ENCODE measurements around the gene SNX8. TPM values are rescaled to one million over a fixed set of nuclear protein-coding genes. Genes with fewer than 3 reads are reported as not detected.

SNX8 gene
- total and polyA plus RNA-seq, 2 of the 4 experiments (the other 2 are of a cell fraction) = 7.7 to 55.9 TPM

DNA sequence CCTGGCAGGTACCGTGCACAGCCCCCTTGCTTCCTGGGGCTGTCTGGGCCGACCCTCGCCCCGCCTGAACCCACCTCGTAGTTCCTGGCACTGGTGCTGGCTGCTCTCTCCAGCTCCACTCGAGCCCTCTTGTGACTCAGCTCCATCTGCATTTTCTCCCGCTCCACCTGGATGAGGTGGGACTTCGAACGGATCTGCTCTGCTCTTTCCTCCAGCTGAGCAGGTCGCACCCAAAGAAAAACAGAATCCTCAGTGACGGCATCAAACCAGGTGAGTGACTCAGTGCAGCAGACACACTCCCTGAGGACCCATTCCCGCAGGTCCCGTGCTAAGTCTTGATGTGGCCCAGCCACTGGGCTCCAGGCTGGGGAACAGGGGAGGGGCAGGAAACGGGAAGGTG lies 88.9 kb downstream of the SNX8 start:
- H4K20me1 ChIP-seq (ENCODE audit: insufficient read depth, low read length) = no peaks in the 10 kb centered on the region; the same call in 1 of the 2 replicates

More for the DNA sequence above, 88.9 kb downstream of the SNX8 start:
- H3K9me3 ChIP-seq (ENCODE audit: control insufficient read depth, insufficient read depth, low read length) = no peaks in the 10 kb centered on the region
- dilution Hi-C loops (cut with HindIII; ENCODE audit: low sequenced_read_pairs, unreplicated experiment) = no loop called here
- no peak overlapping the region for H4K91ac ChIP-seq (ENCODE audit: insufficient read depth, low read depth, low read length)
- no peak overlapping the region for H2BK15ac ChIP-seq (ENCODE audit: low read depth, low read length)
- ChIA-PET POLR2A (ENCODE audit: unreplicated experiment) (no interaction called here), CTCF (no interaction called here)
- H3K36me3 ChIP-seq (ENCODE audit: control insufficient read depth, insufficient read depth, low read length) = peaks cover 55% of the 10 kb centered on the region
- WGBS, 2 experiments (ENCODE audit: extremely low coverage in 2 of 2, insufficient read length in 1 of 2) = 97% methylated on average over 10 of the region's 14 CpGs; no CpG with 5 or more reads in 1 of the 2 experiments
- H3K4me1 ChIP-seq (ENCODE audit: control insufficient read depth, insufficient read depth, low read length) = no peaks in the 10 kb centered on the region
- no peak overlapping the region for H2BK20ac ChIP-seq (ENCODE audit: low read depth, low read length)
- no peak overlapping the region for H3K4ac ChIP-seq (ENCODE audit: low read depth, low read length)
- H3K23ac ChIP-seq (ENCODE audit: low read depth, low read length) = no peak overlapping the region
- H3K56ac ChIP-seq (ENCODE audit: extremely low read depth, insufficient read depth, low read length) = no peak overlapping the region
- ATAC-seq (ENCODE audit: low read depth) (no peak), DNase-seq (no peak)
- H3K9me1 ChIP-seq (ENCODE audit: insufficient read depth, low read length) = no peaks in the 10 kb centered on the region
- H2BK5ac ChIP-seq (ENCODE audit: low read depth, low read length, poor library complexity, severe bottlenecking) = no peak overlapping the region
- H3K9ac ChIP-seq (ENCODE audit: low read depth, low read length) = no peak overlapping the region
- H3K27me3 ChIP-seq (ENCODE audit: control insufficient read depth, insufficient read depth, low read length) = no peaks in the 10 kb centered on the region
- no peak overlapping the region for H2AFZ ChIP-seq (replicated peaks; ENCODE audit: low read length, poor library complexity)
- H4K5ac ChIP-seq (ENCODE audit: low read depth, low read length) = no peak overlapping the region
- H3K79me1 ChIP-seq (ENCODE audit: low read depth in 1 of 2, low read length in 2 of 2) = peaks cover 8 to 43% of the 10 kb centered on the region in 2 experiments; a peak in 3 of 4 replicates
- no peak overlapping the region for H3K4me3 ChIP-seq (ENCODE audit: insufficient read depth, low read depth, low read length)
- in situ Hi-C loops (cut with MboI; ENCODE audit: low sequenced_read_pairs) = no loop called here
- H4K8ac ChIP-seq (ENCODE audit: low read depth in 2 of 2, low read length in 2 of 2) = no peak overlapping the region
- no peak overlapping the region for H3K18ac ChIP-seq (ENCODE audit: low read depth, low read length)
- no peak overlapping the region for H3K27ac ChIP-seq (ENCODE audit: insufficient read depth, low read length)
- no peak overlapping the region for H3K4me2 ChIP-seq (ENCODE audit: low read depth, low read length)
- no peak for TF ChIP-seq CHD1 (IDR thresholded peaks at IDR 0.05; ENCODE audit: low read depth, low read length)
- no peak for TF ChIP-seq BHLHE40 (IDR thresholded peaks at IDR 0.05; ENCODE audit: low read depth, low read length)
- TF ChIP-seq NFE2L2 (IDR thresholded peaks at IDR 0.05; ENCODE audit: low read depth, low read length) = no peak
- no peak for TF ChIP-seq CEBPB (IDR thresholded peaks at IDR 0.05; ENCODE audit: low read depth, low read length)
- no peak for TF ChIP-seq RAD21 (IDR thresholded peaks at IDR 0.05; ENCODE audit: low read length)
- TF ChIP-seq, protein P1, sequence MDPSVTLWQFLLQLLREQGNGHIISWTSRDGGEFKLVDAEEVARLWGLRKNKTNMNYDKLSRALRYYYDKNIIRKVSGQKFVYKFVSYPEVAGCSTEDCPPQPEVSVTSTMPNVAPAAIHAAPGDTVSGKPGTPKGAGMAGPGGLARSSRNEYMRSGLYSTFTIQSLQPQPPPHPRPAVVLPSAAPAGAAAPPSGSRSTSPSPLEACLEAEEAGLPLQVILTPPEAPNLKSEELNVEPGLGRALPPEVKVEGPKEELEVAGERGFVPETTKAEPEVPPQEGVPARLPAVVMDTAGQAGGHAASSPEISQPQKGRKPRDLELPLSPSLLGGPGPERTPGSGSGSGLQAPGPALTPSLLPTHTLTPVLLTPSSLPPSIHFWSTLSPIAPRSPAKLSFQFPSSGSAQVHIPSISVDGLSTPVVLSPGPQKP (IDR thresholded peaks at IDR 0.05; ENCODE audit: borderline replicate concordance, low read depth, low read length) = no peak
- no peak for TF ChIP-seq FOS (IDR thresholded peaks at IDR 0.05; ENCODE audit: low read depth, low read length)
- TF ChIP-seq POLR2A (IDR thresholded peaks at IDR 0.05; ENCODE audit: low read depth, low read length) = no peak
- TF ChIP-seq, protein P2, sequence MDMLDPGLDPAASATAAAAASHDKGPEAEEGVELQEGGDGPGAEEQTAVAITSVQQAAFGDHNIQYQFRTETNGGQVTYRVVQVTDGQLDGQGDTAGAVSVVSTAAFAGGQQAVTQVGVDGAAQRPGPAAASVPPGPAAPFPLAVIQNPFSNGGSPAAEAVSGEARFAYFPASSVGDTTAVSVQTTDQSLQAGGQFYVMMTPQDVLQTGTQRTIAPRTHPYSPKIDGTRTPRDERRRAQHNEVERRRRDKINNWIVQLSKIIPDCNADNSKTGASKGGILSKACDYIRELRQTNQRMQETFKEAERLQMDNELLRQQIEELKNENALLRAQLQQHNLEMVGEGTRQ (IDR thresholded peaks at IDR 0.05; ENCODE audit: low read depth, low read length) = no peak
- H2AK9ac ChIP-seq (replicated peaks; ENCODE audit: low read depth, low read length, poor library complexity) = no peak overlapping the region
- no peak overlapping the region for H2AK5ac ChIP-seq (ENCODE audit: low read depth, low read length)
- H3K14ac ChIP-seq (replicated peaks; ENCODE audit: low read depth, low read length) = no peak overlapping the region
- BruUV-seq (replicated peaks) = no TSS peak
- intact Hi-C loops (cut with micrococcal nuclease) = no loop called here
- no peak overlapping the region for H2BK120ac ChIP-seq (ENCODE audit: low read depth, low read length)

All from IMR-90 (cell line).